Fibroblast of the conjunctiva (primary cell): ENCODE data around the gene PVALEF.

Experiments used
- DNase-seq: peaks from one replicate; pipeline ENCODE4 v3.0.0-alpha.2; 2010; ENCODE audit warnings: low read depth

PVALEF gene

GRCh38 chr17:81165246-81166032, at the start of gene PVALEF:
Gene PVALEF (plus strand): TSS chr17:81165507. CDS start chr17:81181227, 15,720 bp downstream.
- DNase-seq, result no peak

GRCh38 chr17:81115749-81116464, 49.4 kb upstream of the PVALEF start:
- no peak for DNase-seq

- no peak for DNase-seq
Observed at GRCh38 chr17:81116704-81117103, 48.6 kb upstream of the PVALEF start.

GRCh38 chr17:81117672-81118198, 47.6 kb upstream of the PVALEF start:
- no peak for DNase-seq

- no peak for DNase-seq
Observed at GRCh38 chr17:81118308-81119221, 46.7 kb upstream of the PVALEF start.

GRCh38 chr17:81119223-81120148, 45.8 kb upstream of the PVALEF start:
- peak; percentile 93 for DNase-seq

GRCh38 chr17:81120149-81120484, 45.2 kb upstream of the PVALEF start:
- no peak for DNase-seq

GRCh38 chr17:81120695-81121621, 44.3 kb upstream of the PVALEF start:
- DNase-seq, result no peak

- DNase-seq, result no peak
Observed at GRCh38 chr17:81121841-81122733, 43.2 kb upstream of the PVALEF start.

GRCh38 chr17:81123052-81124048, 42.0 kb upstream of the PVALEF start:
- no peak for DNase-seq

- DNase-seq, result no peak
Observed at GRCh38 chr17:81124377-81124776, 40.9 kb upstream of the PVALEF start.

- no peak for DNase-seq
Observed at GRCh38 chr17:81125573-81126081, 39.7 kb upstream of the PVALEF start.

GRCh38 chr17:81126281-81127132, 38.8 kb upstream of the PVALEF start:
- DNase-seq, result no peak

GRCh38 chr17:81127133-81127455, 38.2 kb upstream of the PVALEF start:
- no peak for DNase-seq

GRCh38 chr17:81127526-81128177, 37.7 kb upstream of the PVALEF start:
- DNase-seq, result no peak

GRCh38 chr17:81128338-81128737, 37.0 kb upstream of the PVALEF start:
- DNase-seq, result no peak
